Kasumi-1 (cell line): ENCODE data around the gene PRXL2A.
"Not testable (repeated sequence)": the region's sequence is repeated elsewhere in the genome, so short reads cannot be mapped to it uniquely, and the experiment has no call there.

Source experiments
- DNase-seq, 2 experiments: peaks; one replicate each; lab custom pipeline; 2025; lab: John Stamatoyannopoulos, UW

PRXL2A gene

GRCh38 chr10:80475641-80476040 lies 67.3 kb downstream of the PRXL2A start:
- not testable (repeated sequence) for DNase-seq

GRCh38 chr10:80476685-80477084 lies 68.3 kb downstream of the PRXL2A start:
- DNase-seq, result no peak

- no peak for DNase-seq
Observed at GRCh38 chr10:80477813-80478212, 69.5 kb downstream of the PRXL2A start.

- not testable (repeated sequence) for DNase-seq
Observed at GRCh38 chr10:80480373-80480772, 72.0 kb downstream of the PRXL2A start.

GRCh38 chr10:80480852-80481251 lies 72.5 kb downstream of the PRXL2A start:
- no peak for DNase-seq

- DNase-seq, result no peak
Observed at GRCh38 chr10:80484243-80484642, 75.9 kb downstream of the PRXL2A start.

GRCh38 chr10:80484676-80485075 lies 76.3 kb downstream of the PRXL2A start:
- DNase-seq, result no peak

GRCh38 chr10:80485076-80485945 lies 77.0 kb downstream of the PRXL2A start:
- DNase-seq, result no peak

GRCh38 chr10:80485946-80486764 lies 77.8 kb downstream of the PRXL2A start:
- DNase-seq, result peak; percentile 81 to 84
